ENCODE measurements around the gene ACTN3. TPM values are rescaled to one million over a fixed set of nuclear protein-coding genes. Genes with fewer than 3 reads are reported as not detected.
"Not testable (repeated sequence)": the region's sequence is repeated elsewhere in the genome, so short reads cannot be mapped to it uniquely, and the experiment has no call there.

ACTN3 gene
- polyA plus RNA-seq, 1 donor = 1.1 TPM

DNA sequence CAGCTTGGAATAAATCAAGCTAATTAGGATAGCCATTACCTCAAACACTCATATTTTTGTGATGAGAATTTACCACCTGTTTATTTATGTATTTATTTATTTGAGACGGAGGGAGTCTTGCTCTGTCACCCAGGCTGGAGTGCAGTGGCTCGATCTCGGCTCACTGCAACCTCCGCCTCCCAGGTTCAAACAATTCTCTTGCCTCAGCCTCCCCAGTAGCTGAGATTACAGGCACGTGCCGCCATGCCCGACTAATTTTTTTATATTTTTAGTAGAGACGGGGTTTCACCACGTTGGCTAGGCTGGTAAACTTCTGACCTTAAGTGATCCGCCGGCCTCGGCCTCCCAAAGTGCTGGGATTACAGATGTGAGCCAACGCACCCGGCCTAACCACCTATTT, 1.8 kb upstream of the ACTN3 start:
- DNase-seq = not testable (repeated sequence)

DNA sequence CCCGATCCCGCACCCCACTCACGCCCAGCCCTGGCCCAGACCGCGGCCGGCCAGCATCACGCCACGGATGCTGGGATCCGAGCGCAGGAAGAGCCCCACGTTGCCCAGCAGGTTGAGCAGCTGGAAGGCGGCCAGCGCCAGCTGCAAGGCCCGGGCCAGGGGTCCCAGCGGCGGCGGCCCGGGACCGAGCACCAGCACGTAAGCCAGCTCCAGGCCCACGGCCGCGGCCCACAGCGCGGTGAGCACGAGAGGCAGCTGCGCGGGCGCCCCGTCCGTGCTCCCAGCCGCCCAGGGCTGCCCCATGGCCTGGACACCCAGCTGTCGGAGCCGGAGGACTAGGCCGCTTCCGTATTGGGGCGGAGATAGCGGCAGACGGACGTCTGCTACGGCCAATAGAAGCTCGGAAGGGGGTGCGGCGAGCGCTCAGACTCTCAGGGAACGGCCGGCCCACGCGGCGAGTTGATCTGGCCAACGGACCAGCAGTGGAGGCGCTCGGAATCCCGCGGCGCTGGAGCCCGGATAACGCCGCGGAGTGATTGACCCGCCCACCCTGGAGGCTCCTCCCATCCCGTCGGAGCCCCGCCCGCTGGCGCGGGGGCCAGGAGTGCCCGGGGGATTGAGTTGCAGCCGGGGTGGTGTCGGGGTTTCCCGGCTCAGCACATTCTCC, 869 bp upstream of the ACTN3 start, which contains the start of gene ZDHHC24:
ZDHHC24 (minus strand) TSS at position 348 of the 667 bp plus-strand sequence; CDS start at position 303, 45 bp downstream.
- DNase-seq = peak; percentile 93

DNA sequence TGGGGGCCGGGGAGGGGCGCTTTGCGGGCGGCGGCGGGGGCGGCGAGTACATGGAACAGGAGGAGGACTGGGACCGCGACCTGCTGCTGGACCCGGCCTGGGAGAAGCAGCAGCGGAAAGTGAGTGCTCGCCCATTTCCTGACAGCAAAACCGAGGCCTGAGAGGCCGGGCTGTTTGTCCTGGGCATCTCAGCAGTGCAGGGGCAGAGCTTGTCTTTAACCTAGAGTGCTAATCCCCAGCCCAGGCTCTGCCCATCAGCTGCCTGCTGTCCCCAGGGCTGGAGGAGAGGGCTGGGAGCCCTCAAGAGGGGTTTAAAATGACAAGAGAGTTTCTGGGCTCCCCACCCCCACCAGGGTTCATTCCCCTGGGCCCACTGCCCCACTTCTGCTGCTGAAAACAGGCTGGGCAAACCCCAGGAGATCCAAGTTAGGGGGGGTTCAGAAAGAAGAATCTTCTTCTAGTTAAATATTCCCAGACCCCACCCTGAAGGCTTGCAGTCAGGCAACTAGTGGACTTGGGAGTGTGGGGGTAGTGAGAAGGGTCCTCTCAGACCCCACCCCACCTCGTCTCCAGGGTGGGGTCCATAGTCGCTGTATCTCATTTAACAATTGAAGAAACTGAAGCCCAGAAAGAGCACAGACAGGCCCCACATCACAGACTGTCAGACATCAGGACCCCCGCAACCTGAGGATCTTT, 411 bp downstream of the ACTN3 start:
- no peak for DNase-seq

DNA sequence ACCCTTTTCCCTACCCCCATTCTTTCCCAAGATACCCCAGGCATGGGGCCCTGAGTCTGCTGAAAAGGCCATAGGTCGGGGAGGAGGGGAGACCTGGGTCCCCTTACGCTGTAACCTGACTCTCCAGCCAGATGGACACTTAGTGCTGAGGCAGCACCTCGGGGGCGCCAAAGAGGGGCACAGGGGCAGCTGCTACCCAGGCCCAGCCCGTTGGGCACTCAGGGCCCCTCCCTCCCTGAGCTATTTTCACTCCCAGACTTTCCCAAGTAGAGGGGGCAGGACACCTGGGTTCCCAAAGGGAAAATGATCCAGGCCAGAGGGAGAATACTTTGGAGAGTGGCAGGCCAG, 933 bp downstream of the ACTN3 start:
- DNase-seq = no peak

DNA sequence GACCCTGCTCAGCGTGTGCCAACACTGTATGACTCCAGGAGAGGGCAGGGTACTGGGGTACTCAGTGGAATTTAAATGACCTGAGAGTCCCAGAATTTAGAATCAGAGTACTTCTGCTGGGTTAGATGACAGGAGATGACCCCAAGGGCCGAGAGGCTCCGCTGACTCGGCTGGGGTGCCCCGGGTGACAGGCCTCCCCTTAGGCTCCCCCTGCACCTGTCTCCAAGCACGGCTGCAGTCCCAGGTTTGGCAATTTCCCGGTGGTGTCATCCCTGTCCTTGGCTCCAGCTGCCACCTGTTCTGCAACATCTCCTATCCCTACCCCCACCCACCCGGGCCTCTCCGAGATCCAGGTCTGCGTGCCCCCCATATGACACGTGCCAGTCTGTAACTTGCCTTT, 1.3 kb downstream of the ACTN3 start:
- no peak for DNase-seq

DNA sequence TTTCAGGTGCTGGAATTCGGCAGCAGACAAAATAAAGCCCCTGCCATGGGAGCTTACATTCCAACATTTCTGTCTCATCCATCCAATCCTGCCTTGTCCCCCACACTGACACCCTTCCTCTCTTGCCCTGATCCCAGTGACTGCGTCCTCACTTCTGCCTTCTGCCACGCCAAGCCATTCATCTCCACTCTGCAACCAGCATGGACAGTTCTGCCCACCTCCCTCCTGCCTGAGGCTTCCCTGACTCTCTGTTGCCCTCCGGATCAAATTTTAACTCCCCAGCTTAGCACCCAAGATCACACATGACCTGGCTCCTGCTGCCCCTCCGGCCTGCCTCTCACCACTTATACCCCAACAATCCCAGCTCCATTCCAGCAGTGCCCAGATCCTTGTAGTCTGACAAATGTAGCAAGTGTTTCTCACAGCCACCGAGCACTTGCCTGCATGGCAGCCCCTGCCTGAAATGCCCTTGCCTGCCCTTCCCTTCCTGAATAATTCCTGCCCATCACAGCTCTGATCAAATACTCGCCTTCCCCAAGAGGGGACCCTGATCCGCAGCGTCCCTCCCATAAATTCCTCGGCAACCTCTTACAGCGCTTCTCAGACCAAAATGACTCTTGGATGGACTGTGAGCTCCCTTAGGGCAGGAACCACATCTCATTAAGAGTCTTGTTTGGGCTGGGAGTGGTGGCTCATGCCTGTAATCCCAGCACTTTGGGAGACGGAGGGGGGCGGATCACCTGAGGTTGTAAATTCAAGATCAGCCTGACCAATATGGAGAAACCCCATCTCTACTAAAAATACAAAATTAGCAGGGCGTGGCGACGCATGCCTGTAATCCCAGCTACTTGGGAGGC, 2.3 kb downstream of the ACTN3 start:
- DNase-seq = no peak

DNA sequence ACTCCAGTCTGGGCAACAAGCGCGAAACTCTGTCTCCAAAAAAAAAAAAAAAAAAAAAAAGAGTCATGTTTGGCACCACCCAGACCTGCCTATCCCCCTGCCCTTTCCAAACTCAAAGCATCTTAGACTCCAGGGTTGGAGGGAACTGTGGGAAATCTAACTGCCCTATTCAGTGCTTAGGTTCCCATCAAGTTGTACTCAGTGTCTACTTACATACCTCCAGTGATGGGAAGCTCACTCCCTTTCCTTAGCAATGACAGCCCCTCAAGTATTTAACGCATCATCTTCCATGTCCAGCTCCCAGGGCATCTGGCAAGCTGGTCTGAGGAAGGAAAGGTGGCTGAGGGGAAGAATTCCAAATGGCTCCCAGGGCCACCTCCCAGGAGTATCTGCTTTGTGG, 3.0 kb downstream of the ACTN3 start:
- no peak for DNase-seq

DNA sequence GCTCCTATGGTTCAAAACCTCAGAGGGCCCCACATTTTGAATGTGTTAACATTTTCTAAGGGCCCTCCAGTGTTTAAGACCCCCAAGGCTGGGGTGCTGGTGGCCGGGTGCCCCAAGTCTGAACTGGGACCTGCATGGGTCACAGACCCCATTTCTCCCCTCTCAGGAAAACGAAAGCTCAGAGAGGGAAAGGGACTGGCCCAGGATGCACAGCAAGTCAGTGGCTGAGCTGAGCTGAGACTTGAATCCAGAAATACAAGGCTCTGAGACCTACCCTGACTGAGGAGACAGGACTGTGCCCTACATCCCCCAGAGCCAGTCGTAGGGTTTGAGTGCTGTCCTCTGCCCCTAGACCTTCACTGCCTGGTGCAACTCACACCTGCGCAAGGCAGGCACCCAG, 4.2 kb downstream of the ACTN3 start:
- no peak for DNase-seq

DNA sequence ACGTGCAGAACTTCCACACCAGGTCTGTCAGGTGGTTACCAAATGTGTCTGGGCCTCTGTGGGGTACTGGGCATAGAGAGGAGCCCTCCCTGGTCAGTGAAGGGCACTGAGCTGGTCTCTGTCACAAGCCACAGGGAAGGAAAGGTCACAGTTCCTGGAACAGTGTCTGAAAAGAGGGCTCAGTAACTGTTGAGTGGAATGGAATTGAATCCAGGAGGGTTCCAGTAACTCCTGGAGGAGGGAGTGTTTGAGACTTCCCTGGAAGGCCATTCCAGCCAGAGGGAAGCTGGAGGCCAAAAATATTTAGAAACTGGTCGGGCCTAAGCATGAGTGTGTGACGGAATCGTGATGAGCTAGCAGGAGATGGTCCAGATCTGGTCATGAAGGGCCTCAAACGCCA, 7.9 kb downstream of the ACTN3 start:
- DNase-seq = no peak

DNA sequence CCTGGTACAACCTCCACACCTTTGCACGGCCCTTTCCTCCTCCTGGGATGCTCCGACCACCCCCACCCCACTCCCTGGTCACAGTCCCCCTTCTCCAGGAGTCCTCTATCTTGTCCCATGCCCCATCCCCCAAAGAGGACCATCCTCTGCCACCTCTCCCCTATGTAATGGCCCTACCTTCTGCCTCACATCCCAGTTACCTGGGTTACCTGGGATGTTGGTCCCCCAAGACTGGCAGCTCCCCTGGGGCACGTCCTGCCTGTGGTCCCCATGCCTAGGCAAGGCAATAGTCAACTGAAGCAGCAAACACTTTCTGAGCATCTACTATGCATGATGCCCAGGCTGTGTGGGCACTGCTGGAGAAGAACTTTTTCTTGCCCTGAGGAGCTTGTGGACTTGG, 8.7 kb downstream of the ACTN3 start:
- DNase-seq = no peak

DNA sequence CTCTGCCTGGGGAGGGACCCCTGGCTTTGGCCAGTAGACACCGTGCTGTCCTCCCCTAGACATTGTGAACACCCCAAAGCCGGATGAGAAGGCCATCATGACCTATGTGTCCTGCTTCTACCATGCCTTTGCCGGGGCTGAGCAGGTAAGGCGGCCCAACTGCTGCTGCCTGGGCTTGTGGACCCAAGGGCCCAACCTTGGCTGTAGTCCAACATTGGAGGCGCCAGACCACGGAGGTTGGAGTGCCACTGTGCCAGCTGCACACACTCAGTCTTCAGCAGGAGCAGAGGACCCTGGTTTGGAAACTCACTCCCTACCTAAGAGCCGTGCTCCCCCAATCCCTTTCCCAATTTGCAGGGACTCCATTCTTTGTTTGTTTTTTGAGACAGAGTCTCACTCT, 9.4 kb downstream of the ACTN3 start:
- no peak for DNase-seq

DNA sequence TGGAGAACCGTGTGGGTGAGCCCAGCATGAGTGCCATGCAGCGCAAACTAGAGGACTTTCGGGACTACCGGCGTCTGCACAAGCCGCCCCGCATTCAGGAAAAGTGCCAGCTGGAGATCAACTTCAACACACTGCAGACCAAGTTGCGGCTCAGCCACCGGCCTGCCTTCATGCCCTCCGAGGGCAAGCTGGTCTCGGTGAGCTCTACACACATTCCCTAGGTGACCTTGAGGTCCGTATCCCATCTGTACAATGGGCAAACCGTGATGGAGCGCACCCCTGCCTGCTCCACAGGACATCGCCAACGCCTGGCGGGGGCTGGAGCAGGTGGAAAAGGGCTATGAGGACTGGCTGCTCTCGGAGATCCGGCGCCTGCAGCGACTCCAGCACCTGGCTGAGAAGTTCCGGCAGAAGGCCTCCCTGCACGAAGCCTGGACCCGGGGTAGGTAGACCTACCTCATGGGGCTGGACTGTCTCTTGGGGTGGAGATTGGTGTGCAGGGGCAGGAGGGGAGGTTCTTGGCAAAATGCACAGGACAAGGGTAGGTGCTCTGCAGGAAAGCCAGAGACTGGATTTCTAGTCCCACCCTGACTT, 11.1 kb downstream of the ACTN3 start:
- no peak for DNase-seq

DNA sequence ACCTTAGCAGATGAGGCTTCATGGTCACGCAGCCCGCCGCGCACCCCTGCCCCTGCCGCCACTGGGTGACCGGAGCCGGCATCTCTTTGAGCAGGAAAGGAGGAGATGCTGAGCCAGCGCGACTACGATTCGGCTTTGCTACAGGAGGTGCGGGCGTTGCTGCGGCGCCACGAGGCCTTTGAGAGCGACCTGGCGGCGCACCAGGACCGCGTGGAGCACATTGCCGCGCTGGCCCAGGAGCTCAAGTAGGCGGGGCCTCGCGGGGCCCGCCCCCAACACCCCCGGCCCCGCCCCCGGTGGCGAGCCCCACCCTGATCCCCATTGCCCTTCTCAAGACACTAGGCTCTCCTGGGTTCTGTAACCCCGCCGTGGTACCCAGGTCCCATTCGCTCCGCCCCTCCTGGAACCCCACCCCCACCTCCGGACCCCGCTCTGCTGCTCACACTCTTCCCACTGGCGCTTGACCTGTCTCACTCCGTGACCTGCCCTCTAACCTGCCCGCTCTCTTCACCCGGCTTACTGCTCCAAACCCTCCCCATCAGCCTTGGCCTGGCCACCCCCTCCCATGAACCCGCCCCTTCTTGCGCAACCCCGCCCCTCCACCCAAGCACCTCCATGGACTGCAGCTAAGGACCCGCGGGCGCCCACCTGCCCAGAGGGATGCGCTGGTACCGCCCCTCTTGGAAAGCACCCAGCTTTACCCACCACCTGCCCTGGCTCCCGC, 12.6 kb downstream of the ACTN3 start:
- no peak for DNase-seq

DNA sequence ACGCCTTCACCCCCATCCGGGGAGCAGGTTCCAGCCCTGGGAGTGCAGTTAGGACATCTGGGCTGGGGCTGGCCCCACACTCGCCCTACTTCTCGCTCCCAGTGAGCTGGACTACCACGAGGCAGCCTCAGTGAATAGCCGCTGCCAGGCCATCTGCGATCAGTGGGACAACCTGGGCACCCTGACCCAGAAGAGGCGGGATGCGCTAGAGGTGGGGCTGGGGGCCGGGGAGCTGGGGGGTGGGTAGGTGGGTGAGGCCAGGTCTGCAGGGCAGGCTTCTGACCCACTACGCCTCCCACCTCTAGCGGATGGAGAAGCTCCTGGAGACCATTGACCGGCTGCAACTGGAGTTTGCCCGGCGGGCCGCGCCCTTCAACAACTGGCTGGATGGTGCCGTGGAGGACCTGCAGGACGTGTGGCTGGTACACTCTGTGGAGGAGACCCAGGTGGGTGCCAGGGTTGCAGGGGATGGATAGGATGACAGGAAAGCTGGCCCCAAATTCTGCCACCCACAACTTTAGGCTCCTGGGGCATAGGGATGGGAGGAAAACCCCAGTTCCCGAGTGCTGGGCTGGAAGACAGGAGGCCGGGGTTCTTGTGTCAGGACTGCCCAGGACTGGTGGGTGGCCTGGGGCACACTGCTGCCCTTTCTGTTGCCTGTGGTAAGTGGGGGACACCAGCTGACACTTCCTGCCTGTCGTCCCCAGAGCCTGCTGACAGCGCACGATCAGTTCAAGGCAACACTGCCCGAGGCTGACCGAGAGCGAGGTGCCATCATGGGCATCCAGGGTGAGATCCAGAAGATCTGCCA, 13.4 kb downstream of the ACTN3 start:
- no peak for DNase-seq

DNA sequence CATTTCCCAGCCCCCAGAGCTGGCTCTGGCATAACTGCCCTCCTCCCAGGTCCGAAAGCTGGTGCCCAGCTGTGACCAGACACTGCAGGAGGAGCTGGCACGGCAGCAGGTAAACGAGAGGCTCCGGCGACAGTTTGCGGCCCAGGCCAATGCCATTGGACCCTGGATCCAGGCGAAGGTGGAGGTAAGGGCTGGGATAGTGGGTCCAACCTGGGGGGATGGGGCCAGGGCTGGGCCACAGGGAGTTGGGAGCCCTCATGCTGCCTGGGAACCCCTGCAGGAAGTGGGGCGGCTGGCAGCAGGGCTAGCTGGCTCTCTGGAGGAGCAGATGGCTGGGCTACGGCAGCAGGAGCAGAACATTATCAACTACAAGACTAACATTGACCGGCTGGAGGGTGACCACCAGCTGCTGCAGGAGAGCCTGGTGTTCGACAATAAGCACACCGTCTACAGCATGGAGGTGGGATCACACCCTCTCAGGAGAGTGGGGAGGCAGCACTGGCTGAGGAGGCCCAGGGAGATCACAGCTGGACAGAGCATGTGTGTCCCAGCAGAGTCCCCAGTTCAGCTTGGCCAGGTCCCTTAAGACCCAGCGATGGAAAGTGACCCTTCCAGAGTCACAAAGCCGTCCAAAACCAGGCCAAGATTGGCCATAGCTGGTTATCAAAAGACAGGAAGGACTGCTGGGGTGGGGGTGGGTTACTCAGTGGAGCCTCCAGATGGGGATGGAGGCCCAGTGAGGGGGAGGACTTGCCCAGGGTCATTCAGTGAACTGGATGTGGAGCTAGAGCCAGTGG, 14.7 kb downstream of the ACTN3 start:
- no peak for DNase-seq

DNA sequence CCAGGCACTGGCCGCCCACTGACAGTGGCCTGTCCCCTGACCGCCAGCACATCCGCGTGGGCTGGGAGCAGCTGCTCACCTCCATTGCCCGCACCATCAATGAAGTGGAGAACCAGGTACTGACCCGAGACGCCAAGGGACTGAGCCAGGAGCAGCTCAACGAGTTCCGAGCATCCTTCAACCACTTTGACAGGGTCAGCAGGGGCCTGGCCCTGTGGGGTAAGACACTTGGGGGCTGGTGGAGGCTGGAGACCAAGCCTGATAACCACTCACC, 15.2 kb downstream of the ACTN3 start:
- no peak for DNase-seq

DNA sequence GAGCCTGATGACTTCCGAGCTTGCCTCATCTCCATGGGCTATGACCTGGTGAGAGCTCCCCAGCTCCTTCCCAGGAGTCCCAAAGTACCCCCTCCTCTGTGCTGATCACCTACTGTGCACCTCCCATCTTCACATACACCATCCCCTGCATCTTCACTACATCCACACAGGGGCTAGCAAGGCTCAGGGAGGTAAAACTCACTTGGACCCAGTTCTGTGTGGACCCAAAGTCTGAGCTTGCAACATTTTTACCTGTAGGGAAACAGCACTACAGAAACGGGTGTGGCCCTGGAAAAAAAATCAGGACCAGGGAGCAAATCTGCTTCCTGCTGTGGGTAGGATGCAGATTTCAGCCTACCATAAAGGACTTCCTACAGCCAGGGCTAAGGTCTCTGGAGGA, 15.6 kb downstream of the ACTN3 start:
- no peak for DNase-seq

DNA sequence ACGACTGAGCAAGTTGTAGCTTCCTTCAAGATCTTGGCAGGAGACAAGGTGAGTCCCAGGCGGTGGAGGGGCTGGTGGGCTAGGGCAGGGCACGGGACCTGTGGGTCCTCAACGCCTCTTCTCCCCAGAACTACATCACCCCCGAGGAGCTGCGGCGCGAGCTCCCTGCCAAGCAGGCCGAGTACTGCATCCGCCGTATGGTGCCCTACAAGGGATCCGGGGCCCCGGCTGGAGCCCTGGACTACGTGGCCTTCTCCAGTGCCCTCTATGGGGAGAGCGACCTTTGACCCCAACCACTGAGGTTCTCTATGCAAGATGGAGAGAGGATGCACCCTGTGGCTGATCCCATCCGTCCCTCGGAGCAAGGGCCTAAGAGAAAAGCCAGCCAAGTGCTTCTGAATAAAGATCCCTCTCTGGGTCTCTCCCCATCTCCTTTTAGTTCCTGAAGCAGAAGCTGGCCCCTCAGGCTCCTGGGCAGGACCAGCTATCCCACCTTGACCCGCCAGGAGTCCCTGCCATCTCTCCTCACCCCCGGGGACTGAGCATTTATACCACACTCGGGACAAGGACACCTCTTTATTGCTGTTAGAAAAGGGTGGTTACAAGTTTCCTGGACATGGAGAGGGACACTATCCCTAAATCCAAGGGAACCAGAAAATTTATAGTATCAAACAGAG, 16.3 kb downstream of the ACTN3 start:
- DNase-seq = no peak

DNA sequence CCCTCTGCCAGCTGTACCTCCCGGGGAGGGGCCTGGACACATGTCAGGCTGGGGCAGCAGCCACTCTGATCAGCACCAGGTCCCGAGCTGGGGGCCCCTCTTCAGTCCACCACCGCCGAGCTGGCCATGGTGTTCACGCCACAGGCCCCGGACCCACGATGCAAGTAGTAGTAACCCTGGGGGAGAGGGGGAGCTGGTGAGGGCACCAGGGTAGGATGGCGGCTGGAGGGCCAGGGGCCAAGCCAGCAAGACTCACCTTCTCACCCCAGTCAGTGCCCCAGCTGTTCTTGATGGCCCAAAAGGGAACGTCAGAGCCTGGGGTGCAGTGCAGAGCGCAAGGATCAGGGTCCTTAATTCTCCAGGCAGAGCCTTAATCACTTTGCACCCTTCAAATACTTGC, 17.1 kb downstream of the ACTN3 start:
- no peak for DNase-seq

DNA sequence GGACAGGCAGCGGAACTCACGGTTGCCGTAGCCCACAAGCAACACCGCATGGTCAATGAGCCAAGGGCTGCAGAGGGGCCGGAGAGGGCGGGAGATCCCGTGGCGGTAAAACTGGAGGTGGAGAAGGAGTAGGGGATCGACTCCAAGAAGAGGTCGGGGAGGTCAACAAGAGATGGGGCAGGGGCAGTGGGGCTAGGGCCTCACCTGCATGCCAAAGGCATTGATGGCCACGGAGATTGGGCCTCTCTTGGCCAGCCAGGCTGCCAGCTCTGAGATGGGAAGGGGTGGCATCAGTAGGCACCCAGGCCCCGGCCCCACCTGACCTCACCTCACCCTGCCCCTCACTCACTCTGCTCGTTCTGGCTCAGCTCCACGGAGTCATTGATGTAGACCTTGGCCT, 17.8 kb downstream of the ACTN3 start:
- no peak for DNase-seq
